Activated T-helper 1 cell treated with Interleukin-2 at 50 U/mL for 16 hours (primary cell): ENCODE measurements around the gene GALNT9.

Source experiments
- DNase-seq: peaks from one replicate; pipeline ENCODE4 v3.0.0-alpha.2; 2020; ENCODE audit warnings: low read depth

GALNT9 gene

DNA sequence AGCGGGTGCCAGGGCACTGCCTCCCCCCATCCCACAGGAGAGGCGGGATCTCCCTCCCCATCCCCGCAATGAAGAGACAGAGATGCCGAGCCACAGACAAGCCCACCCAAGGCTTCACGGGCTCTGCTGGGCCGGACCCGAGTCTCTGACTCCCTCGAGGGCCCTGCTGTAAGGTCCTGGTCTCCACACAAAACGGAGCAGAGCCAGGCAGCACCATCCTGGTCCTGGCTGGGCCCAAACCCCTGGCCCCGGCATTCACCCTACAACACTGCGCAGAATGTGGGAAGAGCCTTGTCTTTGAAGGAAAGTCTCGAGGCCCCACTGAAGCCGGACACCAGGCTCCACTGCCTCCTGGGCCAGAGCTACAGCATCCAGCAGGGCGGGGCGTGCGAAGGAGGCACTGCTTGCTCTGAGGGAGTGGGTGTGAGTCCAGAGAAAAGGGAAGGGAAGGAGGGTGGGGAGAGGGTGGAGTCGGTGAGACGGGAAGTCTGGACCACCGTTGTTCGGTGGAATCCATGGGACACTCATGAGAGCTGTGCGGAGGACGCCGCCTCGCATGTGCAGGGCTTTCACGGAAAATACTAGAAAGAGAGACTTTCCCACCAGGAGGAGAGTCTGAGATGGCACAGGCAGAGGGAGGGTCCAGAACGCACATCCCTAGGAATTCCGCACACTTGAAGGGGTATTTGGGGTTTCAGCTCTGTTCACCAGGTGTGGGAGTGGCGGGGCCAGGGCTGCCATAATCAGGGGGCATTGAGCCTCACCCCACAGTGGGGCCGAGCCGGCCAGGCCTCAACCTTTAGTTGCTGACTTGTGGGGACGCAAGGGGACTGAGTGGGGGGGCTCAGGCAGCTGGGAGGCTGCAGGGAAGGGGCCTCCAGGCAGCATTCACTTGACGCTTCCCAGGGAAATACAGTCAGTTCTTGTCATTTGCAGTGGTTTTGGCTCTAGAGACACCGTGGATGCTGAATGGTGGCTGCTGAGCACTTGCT, 36.8 kb downstream of the GALNT9 start:
- DNase-seq = no peak

DNA sequence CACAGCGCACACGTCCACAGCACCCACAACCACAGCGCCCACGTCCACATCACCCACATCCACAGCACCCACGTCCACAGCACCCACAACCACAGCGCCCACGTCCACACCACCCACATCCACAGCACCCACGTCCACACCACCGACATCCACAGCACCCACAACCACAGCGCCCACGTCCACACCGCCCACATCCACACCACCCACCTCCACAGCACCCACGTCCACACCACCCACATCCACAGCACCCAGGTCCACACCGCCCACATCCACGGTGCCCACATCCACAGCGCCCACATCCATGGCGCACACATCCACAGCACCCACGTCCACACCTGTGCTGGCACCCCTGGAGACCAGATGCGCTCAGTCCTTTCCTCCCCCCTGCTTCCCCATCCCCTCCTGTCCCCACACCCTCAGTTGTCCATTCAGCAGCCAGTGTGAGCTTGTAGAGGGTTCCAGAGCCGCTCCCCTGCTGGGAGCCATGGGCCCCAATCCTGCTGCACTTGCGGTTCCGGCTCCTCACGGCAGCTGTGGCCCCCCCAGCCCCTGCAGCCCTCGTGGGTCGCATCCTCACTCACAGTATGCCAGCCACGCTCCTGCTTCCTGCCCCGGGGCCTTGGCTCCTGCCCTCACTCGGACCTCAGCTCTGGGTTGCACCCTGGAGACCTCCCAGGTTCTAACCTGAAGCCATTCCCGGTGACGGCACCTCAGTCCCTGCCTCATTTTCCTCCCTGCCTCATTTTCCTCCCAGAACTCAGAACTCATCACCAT, 37.8 kb downstream of the GALNT9 start:
- no peak for DNase-seq

DNA sequence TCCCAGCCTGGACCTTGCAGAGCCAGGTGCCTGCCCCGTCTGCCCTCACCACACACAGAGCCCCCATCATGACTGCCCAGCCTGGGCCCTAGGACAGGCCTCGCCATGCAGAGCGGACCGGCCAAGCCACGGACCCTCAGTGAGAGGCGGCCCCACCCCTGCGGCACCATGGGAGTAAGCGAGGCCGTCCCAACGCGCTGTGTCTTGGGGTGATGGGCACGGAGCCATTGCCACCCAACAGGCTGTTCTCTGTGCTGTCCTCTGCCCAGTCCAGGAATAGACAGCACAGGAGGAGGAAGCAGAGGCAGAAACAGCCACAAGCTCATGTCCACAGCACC, 39.2 kb downstream of the GALNT9 start:
- no peak for DNase-seq

DNA sequence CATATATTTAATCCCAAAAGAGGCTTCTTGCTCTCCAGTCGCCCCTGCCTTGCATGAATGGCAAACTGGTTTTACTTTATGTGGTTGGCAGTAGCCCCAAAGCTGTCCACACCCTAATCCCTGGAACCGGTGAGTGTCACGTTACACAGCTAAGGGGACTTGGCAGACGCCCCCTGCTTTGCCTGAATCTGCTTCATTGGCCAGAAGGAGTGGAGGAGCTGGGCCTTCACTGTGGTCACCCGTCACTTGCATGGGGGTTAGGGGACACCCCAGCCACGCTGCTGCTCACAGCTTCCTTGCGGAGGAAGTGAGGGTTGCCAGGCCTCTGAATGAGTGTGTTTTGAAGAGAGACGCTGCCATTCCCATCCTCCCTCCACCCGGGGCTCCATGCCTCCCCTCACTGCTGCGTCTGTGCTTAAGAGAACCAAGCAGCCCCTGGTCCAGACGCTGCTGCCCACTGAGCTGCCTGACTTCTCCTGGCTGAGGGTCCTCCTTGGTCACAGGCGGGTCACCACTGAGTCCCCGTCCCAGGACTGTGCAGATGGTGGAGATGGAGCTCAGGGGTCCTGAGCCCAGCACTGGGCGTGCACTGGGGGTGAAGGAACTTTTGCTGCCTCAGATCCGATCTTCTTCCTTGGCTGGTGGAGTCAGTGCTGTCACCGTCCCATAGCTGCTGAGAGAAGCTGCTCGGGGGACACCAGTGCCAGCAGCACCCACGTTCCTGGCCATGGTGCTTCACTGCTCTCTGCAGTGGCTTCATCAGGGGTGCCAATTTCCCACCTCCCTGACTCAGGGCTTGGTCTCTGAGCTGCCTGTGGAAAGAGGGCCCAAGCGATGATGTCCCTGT, 39.8 kb downstream of the GALNT9 start:
- no peak for DNase-seq

DNA sequence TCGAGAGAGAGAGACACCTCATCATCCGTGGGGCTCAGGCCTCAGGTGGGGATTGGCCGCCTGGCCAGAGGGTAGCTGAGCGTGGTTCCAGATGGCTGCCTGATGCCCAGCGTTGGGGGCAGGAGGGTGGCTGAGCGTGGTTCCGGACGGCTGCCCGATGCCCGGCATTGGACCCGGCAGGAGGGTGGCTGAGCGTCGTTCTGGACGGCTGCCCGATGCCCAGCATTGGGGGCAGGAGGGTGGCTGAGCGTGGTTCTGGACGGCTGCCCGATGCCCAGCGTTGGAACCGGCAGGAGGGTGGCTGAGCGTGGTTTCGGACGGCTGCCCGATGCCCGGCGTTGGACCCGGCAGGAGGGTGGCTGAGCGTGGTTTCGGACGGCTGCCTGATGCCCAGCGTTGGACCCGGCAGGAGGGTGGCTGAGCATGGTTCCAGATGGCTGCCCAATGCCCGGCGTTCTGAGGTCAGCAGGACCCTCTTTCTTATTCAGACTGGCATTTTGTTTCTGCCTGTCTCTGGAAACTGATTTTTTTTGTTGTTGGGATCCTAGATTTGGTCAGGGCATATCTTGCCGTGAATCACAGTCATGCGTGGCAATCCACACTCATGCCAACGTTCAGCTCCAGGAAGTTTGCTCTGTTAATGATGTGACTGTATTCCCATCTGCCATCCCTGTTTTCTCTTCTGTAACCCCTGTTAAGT, 40.7 kb downstream of the GALNT9 start:
- DNase-seq = no peak

DNA sequence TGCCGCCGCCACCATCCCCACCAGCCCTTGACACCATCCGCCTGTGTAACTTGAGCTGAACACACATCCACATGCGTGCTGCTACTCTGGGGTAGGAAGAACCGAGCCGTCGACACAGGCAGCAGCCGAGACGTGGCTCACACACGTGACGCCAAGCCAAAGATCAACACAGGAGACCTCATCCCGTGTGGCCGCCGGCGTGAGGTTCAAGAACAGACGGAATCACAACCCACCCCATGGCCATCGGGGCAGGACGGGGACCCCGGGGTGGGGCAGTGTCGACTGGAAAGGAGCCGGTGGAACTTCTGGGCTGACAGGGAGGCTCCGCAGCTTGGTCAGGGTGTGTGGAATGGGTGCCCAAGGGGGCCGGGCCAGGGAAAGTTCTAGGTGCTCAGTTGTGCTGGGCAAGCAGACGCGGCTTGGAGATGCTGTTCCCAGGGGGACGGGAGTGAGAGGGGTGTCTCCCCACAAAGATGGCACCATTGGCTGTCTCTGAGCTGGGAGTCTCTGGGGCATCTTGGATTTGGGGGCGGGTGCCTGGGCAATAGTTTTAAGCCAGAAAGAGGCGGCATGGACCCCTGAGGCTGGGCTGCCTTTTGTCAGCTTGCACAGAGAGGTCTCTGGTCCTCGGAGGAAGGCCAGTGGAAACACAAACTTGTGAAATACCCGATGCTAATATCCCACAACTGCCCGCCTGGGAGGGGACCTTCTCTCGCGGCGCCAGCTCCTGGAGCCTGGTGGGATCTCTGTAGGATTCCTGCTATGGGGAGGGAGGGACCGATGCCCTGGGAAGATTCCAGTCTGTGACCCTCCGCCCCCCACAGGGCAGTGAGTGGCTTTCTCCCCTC, 41.8 kb downstream of the GALNT9 start:
- DNase-seq = no peak

DNA sequence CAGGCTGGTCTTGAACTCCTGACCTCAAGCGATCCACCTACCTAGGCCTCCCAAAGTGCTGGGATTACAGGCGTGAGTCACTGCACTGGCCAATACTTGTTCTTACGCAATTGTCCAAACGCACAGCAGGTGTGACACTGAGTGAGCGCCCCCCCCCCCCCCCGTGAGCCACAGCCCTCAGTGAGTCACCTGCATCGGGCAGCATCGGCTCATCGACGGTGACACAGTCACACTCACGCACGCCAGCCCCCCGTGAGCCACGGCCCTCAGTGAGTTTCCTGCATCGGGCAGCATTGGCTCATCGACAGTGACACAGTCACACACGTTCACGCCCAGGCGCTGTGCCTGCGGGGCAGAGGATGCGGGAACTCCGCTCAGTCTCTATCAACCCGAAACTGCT, 42.5 kb downstream of the GALNT9 start:
- DNase-seq = no peak

DNA sequence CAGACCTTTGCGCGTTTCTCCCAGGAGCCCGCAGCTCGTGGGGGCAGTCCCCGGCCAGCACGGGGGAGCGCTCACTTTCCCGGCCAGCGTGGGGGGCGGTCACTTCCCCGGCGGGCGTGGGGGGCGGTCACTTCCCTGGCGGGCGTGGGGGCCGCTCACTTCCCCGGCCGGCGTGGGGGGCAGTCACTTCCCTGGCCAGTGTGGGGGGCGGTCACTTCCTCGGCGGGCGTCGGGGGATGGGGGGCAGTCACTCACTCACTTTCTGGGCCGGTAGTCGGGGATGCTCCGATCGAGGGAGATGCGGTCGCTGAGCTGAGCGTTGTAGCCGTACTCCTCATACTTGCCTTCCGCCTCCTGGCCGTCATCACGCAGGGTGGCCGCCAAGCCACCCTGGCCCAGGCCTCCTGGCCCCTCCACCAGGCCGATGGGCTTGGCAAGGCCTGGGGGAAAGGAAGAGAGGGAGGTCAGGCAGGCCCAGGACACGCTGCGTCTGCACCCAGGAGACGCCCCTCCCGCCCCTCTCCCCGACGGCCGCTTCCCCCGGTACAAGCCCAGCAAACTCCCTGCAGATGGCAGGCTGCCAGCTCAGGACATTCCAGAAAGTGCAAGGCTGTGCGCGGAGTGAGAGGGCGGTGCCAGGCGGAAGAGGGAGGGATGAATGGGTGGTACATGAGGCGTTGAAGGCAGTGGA, 43.3 kb downstream of the GALNT9 start:
- no peak for DNase-seq

DNA sequence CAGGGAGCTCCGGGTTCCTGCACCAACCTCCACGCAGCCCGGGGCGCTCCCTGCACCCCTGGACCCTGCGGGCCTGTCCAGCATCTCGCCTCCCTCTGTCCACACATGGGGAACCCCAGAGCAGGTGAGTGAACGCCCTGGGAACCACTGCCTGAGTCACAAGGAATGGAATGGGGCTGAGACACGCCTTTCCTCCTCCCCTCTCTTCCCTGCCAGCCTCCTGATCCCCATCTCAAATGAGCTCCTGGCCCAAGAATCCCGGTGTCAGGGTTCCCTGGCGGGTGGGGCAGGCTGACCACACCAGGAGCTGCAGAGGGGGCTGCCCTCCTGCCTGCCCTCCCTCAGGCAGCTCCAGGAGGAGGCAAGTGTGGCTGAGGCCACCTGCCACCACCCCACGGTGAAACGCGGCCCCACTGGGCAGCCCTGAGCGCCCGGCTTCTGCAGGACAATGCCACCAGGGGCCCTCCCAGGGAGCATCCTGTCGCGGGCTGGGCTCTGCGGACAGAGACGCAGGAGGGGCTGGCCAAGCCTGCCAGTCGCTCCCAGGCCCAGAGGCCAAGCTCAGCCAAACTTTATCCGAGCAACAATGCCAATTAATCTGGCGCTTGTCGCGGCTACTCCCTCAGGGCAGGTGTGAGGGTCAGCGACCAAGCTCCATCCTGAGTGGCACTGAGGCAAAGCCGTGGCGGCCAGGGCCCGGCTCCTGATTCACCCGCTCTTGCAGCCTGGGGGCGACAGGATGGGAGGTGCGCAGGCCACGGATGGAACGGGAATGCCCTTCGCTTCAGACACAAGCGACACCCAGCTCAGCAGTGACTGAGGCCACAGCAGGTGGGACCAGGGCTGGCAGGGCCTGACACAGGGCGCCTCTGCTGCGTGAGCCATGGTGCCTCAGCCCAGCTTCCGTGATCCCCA, 44.3 kb downstream of the GALNT9 start:
- DNase-seq = no peak

DNA sequence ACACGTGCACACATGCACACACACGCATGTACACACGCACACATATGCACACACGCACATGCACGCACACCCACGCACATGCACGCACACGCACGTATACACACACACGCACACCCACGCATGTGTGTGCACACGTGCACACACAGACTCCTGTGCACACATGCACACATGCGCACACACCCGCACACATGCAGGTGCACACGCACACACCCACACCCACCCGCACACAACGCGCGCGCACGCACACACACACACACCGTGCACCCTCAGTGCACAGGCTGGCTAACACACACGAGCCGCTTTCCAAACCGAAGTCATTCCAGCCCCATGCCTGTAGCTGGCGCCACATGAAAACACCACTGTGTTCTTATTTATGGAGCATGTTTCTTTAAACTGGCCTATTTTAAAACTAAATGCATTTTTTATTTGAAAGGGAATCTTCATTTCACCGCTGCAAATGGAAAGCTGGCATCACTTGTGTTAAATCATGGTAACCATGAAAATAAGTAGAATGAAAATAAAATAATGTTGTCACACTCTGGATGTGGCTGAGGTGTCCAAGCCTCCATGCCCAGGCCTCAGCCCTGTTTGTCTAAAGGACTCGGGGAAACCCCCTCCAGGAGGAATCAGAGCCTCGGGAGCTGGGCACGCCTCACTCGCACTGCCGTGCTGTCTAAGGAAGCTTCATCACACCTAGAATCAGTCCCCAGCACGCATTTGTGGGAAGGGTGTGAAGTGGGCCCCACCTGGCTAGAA, 45.1 kb downstream of the GALNT9 start:
- no peak for DNase-seq

DNA sequence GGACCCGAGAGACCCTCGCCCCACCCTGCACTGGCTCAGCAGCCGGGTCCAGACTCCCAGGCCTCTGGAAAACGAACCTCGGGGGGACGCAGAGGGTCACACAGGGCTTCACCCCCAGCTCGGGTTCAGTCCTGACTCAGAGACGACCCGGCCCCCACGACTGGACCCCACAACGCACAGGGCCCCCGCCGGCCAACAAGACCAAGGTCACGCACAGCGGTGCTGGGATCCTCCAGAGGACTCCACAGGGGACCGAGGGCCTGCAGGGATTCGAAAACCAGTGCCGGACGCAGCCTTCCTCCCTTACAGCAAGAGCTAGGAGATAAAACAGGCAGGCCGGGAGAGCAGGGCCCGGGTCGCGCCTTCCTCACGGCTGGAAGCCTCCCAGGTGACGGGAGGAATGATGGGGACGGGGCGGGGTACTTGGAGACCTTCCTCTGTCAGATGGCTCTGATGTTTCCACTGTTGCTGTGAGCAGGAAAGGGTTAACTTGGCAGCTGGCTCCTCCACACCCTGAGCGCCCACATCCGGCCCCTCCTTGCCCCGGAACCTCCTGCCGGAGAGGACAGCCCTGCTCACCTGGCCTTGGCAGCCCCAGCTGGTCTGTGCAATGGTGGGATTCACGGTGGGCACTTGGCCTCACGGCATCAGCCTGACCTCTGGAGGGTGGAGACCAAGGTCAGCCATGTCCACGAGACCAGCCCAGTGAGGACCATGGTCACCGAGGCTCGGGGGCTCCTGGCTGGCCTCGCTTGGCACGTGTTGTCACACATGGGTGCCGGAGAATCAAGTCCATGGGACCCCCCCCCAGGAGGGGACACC, 46.2 kb downstream of the GALNT9 start:
- no peak for DNase-seq

DNA sequence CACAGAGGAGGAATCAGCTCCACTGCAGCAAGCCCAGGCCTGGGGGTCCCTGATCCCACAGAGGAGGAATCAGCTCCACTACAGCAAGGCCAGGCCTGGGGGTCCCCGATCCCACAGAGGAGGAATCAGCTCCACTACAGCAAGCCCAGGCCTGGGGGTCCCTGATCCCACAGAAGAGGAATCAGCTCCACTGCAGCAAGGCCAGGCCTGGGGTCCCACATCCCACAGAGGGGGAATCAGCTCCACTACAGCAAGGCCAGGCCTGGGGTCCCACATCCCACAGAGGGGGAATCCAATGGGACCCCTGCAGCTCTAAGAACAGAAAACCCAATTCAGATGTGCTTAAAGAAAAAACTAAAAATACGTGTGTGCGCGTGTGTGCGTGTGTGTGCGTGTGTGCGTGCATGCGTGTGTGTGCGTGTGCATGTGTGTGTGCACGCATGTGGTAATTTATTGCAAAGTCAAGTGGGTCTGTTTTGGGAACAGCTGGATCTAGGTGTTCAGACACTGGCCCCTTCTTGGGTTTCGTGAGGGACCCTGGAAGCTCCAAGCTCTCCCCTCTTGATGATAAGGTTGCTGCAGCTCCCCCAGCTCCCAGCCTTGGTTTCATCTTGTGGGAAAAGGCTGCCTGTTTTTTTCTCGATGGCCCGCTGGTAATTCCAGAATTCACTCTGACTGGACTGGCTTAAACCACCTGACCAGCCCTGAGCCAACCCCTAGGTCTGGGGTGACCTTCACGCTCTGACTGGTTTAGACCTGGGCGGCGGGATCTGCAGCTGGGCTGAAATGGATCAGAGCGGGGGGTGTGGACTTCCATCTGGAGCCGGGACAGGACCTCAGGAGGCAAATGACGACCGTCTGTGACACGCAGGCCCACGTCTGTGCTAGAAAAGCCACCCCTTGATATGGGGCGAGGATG, 47.1 kb downstream of the GALNT9 start:
- no peak for DNase-seq

DNA sequence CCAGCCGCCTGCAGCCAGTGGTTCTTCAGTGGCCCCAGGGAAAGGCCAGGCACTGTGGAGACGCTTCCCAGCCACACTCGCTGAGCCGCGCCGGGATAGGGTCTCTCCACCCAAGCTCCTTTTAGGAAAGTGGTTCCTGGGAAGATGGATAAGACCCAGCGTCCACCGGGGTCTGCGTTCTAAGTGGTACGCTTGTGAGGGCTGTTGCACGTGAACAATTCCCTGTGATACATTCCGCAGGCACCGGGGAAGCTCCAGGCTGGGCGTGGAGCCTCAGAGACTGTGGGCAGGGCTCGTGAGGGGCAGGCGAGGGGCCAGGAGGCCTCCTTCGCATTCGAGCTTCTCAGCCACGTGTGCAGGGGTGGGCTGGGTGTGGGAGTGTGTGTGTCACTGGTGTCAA, 48.4 kb downstream of the GALNT9 start:
- DNase-seq = no peak

DNA sequence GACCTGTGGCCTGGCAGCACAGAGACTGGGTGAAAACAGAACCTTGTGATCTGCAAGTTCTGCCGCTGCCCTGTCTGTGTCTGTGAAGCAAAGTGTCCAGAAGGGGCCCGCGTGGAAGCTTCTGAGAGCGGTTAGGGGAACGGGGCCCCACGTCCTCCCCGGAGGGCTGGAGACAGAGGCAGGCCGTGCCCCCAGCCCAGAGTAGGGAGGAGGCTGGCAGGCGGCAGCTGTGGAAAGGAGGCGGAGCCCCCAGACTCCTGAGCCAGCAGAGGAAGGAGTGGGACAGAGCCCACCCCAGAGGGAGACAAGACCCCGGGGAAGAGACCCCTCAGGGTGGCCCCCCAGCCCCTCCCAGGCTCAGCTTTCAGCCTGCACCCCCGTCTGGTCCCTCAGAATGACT, 49.0 kb downstream of the GALNT9 start:
- no peak for DNase-seq

DNA sequence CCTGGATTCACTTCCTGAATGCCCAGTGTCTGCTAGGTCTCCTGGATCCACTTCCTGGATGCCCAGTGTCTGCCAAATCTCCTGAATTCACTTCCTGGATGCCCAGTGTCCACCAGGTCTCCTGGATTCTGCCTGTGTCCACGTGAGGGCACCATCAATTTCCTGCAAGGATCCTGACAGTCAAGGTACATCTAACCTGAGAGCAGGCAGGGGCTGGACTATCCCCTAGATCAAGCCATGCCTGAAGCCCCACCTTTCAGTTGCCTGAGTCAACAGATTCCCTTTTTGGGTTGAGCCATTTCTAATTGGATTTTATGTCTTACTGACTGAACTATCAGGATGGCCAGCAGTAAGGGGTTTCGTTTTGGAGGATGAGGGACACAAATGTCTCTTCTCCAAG, 49.5 kb downstream of the GALNT9 start:
- no peak for DNase-seq

DNA sequence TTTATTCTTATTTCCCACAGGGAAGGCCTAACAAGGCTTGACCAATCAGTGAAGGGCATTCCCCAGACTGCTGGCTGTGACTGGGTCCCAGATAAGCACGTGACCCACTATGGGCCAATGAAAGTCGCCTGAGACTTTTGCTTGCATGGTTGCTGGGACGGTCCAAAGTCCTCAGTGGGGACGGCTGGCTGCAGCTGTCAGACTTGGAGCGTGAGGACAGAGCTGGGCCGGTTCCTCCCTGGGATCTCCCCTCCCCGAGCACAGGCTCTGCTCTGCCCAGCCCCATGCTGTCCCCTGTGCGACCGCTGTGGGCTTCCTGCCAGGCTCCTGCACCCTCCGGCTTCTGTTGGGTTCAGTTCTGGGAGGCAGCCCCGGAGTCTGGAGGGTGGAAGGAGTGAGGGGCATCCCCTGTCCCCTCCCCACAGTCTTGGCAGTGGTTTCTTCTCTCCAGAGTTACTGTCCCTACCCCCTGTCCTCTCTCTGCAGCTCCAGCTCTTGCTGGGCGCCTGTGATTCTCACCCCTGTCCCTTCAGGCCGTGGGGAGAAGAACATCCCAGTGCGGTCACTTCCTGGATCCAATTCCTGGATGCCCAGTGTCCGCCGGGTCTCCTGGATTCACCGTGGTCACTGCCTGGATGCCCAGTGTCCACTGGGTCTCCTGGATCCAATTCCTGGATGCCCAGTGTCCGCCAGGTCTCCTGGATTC, 50.1 kb downstream of the GALNT9 start:
- no peak for DNase-seq
